HepG2 (cell line): ENCODE results near the gene PGAP1. TPM values are rescaled to one million over a fixed set of nuclear protein-coding genes. Genes with fewer than 3 reads are reported as not detected.
A peak's percentile ranks its signal among the peaks of the same experiment; 100 is the strongest.

Experiments
- BCL3 ChIP-seq: sonication (generic); formaldehyde crosslinking; IDR thresholded peaks from 2 replicates; pipeline ENCODE4 v1.5.1; 2020; ENCODE audit warnings: mild to moderate bottlenecking, missing genetic modification reagents, moderate library complexity
- CREB1 ChIP-seq, 2 experiments: fragments of 450-650 bp in 1 of 2; IDR thresholded peaks; 2 replicates each; pipeline ENCODE4 v1.6.1; 2016 to 2017; ENCODE audit warnings: control low read depth in 1 of 2, mild to moderate bottlenecking in 1 of 2, missing compliant biosample characterization in 1 of 2, missing genetic modification characterization in 1 of 2
- ELF3 ChIP-seq: IDR thresholded peaks from 2 replicates; pipeline ENCODE4 v1.6.1; 2016; ENCODE audit warnings: missing genetic modification reagents, missing compliant biosample characterization
- FOXA1 ChIP-seq, 2 experiments: fragments of 450-650 bp in 1 of 2; sonication (generic) in 1 of 2; formaldehyde crosslinking in 1 of 2; IDR thresholded peaks; 2 replicates each; pipeline versions ENCODE4 v1.4.0 to v1.6.1; 2016 to 2020; ENCODE audit warnings: missing genetic modification reagents in 1 of 2
- GLI4 ChIP-seq: sonication (generic); formaldehyde crosslinking; IDR thresholded peaks from 2 replicates; pipeline ENCODE4 v1.5.1; 2020; ENCODE audit warnings: missing genetic modification reagents, mild to moderate bottlenecking, moderate library complexity, borderline replicate concordance
- HDAC2 ChIP-seq: sonication (generic); formaldehyde crosslinking; IDR thresholded peaks from 2 replicates; pipeline ENCODE4 v1.4.0; 2020; ENCODE audit warnings: missing genetic modification reagents
- JARID2 ChIP-seq: sonication (generic); formaldehyde crosslinking; IDR thresholded peaks from 2 replicates; pipeline ENCODE4 v1.8.1; 2023; ENCODE audit warnings: missing genetic modification reagents, inconsistent platforms; ENCODE audit not compliant: insufficient replicate concordance
- MAFK ChIP-seq, 2 experiments: IDR thresholded peaks in 1 of 2; conservative IDR thresholded peaks in 1 of 2; 2 replicates each; pipeline ENCODE4 v1.6.1; 2011; ENCODE audit warnings: improper control_type of control experiment in 2 of 2, low read length in 2 of 2
- SAP130 ChIP-seq: IDR thresholded peaks from 2 replicates; pipeline ENCODE4 v1.6.1; 2016; ENCODE audit warnings: low read depth
- ZHX2 ChIP-seq, 2 experiments: sonication (generic) in 1 of 2; formaldehyde crosslinking in 1 of 2; IDR thresholded peaks; 2 replicates each; pipeline versions ENCODE4 v1.6.1 to v1.9.0; 2014 to 2022; ENCODE audit warnings: antibody characterized with exemption in 1 of 2, borderline replicate concordance in 1 of 2, inconsistent platforms in 1 of 2, low read depth in 1 of 2, missing genetic modification reagents in 1 of 2
- ZNF138 ChIP-seq: sonication (generic); formaldehyde crosslinking; IDR thresholded peaks from 2 replicates; pipeline ENCODE4 v1.5.0; 2020; ENCODE audit warnings: mild to moderate bottlenecking, low read depth, missing genetic modification reagents
- ZNF235 ChIP-seq: sonication (generic); formaldehyde crosslinking; IDR thresholded peaks from 2 replicates; pipeline ENCODE4 v1.8.1; 2023; ENCODE audit warnings: mild to moderate bottlenecking, missing genetic modification reagents, borderline replicate concordance
- ZNF414 ChIP-seq: sonication (generic); formaldehyde crosslinking; IDR thresholded peaks from 2 replicates; pipeline ENCODE4 v1.5.0; 2020; ENCODE audit warnings: missing genetic modification reagents
- ZNF44 ChIP-seq: sonication (generic); formaldehyde crosslinking; IDR thresholded peaks from 2 replicates; pipeline ENCODE4 v1.5.1; 2020; ENCODE audit warnings: mild to moderate bottlenecking, missing genetic modification reagents
- ZNF543 ChIP-seq: sonication (generic); formaldehyde crosslinking; IDR thresholded peaks from 2 replicates; pipeline ENCODE4 v1.4.0; 2020; ENCODE audit warnings: mild to moderate bottlenecking, missing genetic modification reagents
- ZNF670 ChIP-seq: sonication (generic); formaldehyde crosslinking; IDR thresholded peaks from 2 replicates; pipeline ENCODE4 v1.8.0; 2022; ENCODE audit warnings: mild to moderate bottlenecking, missing genetic modification reagents, borderline replicate concordance
- ZNF816 ChIP-seq: sonication (generic); formaldehyde crosslinking; IDR thresholded peaks from 2 replicates; pipeline ENCODE4 v1.8.0; 2022; ENCODE audit warnings: missing genetic modification reagents, mild to moderate bottlenecking, borderline replicate concordance
- polyA plus RNA-seq, 8 experiments: library from polyadenylated mRNA; depleted of rRNA in 3 of 8; stranded (reverse) in 7 of 8; unstranded in 1 of 8; fragments of >200 nt; fragmentation: Illumina TruSeq in 4 of 8; extraction: Trizol in 4 of 8; gene quantifications; 2 replicates each; pipeline versions ENCODE4 v1.2.1 to v1.2.3, GENCODE V29; 2011 to 2016; ENCODE audit warnings: low read depth in 4 of 8, missing spikeins in 1 of 8, mixed read lengths in 1 of 8; ENCODE audit not compliant: insufficient read depth in 1 of 8
- total RNA-seq, 5 experiments: library from RNA; depleted of rRNA; stranded (reverse); fragments of >200 nt; fragmentation: Illumina TruSeq; extraction: Trizol; gene quantifications; 2 replicates each; pipeline ENCODE4 v1.2.3, GENCODE V29; 2016; ENCODE audit warnings: low read depth in 1 of 5

PGAP1 gene
- total and polyA plus RNA-seq, 2 of the 13 experiments (the other 11 are each of a cell fraction or from before 2014, with no cell fraction given): 4.1 to 6.4 TPM

GRCh38 chr2:196927376-196928225 lies 1.1 kb upstream of the PGAP1 start (continued):
- TF ChIP-seq BCL3 (no peak), ELF3 (peak; percentile 78), ZNF670 (CRISPR knock-in tag) (0 out of 2 replicates have a peak, but pooled peaks have one; percentile 37), SAP130 (CRISPR knock-in tag) (peak; percentile 23; the same call in 1 of the 2 replicates), CREB1 (IDR thresholded peaks at IDR 0.05) (no peak), CREB1 (CRISPR knock-in tag; IDR thresholded peaks at IDR 0.05) (0 out of 2 replicates have a peak, but pooled peaks have one; percentile 10), ZNF235 (CRISPR knock-in tag) (no peak), ZNF138 (CRISPR knock-in tag) (no peak), ZNF414 (0 out of 2 replicates have a peak, but pooled peaks have one; percentile 52), JARID2 (CRISPR knock-in tag) (no peak), ZNF816 (CRISPR knock-in tag) (0 out of 2 replicates have a peak, but pooled peaks have one; percentile 40), MAFK (conservative IDR thresholded peaks at IDR 0.05 in 1 of 2, IDR thresholded peaks at IDR 0.05 in 1 of 2; ENCODE audit: low read length in 2 of 2) (peak; percentile 53 to 55; a peak in 3 of 4 replicates), ZNF44 (0 out of 2 replicates have a peak, but pooled peaks have one; percentile 59), HDAC2 (peak; percentile 23; the same call in 1 of the 2 replicates), FOXA1 (IDR thresholded peaks at IDR 0.05) (no peak), FOXA1 (CRISPR knock-in tag; IDR thresholded peaks at IDR 0.05) (peak; percentile 50; the same call in 1 of the 2 replicates), ZHX2 (IDR thresholded peaks at IDR 0.05; ENCODE audit: low read depth) (0 out of 2 replicates have a peak, but pooled peaks have one; percentile 49), ZHX2 (CRISPR knock-in tag; IDR thresholded peaks at IDR 0.05; ENCODE audit: borderline replicate concordance) (no peak), GLI4 (CRISPR knock-in tag) (peak; percentile 47; the same call in 1 of the 2 replicates), ZNF543 (CRISPR knock-in tag) (0 out of 2 replicates have a peak, but pooled peaks have one; percentile 11)
